Measurements from ENCODE around the gene EPM2A.

Gene EPM2A

GRCh38 chr6:145603424-145603833 is 131.9 kb downstream of the EPM2A start:
- no peak for DNase-seq

- no peak for DNase-seq
These were observed 132.5 kb downstream of the EPM2A start for GRCh38 chr6:145602726-145603326.

GRCh38 chr6:145601397-145601796 is 133.9 kb downstream of the EPM2A start:
- DNase-seq = no peak

- no peak for DNase-seq
These were observed 135.0 kb downstream of the EPM2A start for GRCh38 chr6:145600299-145600698.

GRCh38 chr6:145588981-145589380 is 146.3 kb downstream of the EPM2A start:
- DNase-seq = no peak

GRCh38 chr6:145587334-145587733 is 148.0 kb downstream of the EPM2A start:
- DNase-seq = no peak

GRCh38 chr6:145583753-145584152 is 151.6 kb downstream of the EPM2A start:
- no peak for DNase-seq
